GM12892 (cell line): Measurements from ENCODE around the gene NEAT1.
"Not testable (repeated sequence)": the region's sequence is repeated elsewhere in the genome, so short reads cannot be mapped to it uniquely, and the experiment has no call there.

ENCODE experiments used
- POLR2A ChIP-seq: IDR thresholded peaks from 2 replicates; pipeline ENCODE4 v1.6.1; 2011; ENCODE audit warnings: low read depth, low read length, control low read depth
- POLR2AphosphoS5 ChIP-seq: IDR thresholded peaks from 2 replicates; pipeline ENCODE4 v1.6.1; 2011; ENCODE audit warnings: low read depth, low read length, control low read depth
- TAF1 ChIP-seq: IDR thresholded peaks from 2 replicates; pipeline ENCODE4 v1.6.1; 2011; ENCODE audit warnings: low read depth, mild to moderate bottlenecking, control low read depth, low read length, borderline replicate concordance

GRCh38 chr11:65451301-65451700 lies 28.7 kb downstream of the NEAT1 start:
- not testable (repeated sequence) for TF ChIP-seq POLR2A, TAF1, POLR2AphosphoS5
